Activated CD4-positive, alpha-beta T cell treated with anti-CD3 and anti-CD28 coated beads, Interleukin-2, amount 50 U/mL, for 1 hour (primary cell): ENCODE data around the gene CENPL.
"Not testable (repeated sequence)": the region's sequence is repeated elsewhere in the genome, so short reads cannot be mapped to it uniquely, and the experiment has no call there.

Source experiments
- DNase-seq: peaks from one replicate; pipeline ENCODE4 v3.0.0-alpha.2; 2020

Gene CENPL

DNA sequence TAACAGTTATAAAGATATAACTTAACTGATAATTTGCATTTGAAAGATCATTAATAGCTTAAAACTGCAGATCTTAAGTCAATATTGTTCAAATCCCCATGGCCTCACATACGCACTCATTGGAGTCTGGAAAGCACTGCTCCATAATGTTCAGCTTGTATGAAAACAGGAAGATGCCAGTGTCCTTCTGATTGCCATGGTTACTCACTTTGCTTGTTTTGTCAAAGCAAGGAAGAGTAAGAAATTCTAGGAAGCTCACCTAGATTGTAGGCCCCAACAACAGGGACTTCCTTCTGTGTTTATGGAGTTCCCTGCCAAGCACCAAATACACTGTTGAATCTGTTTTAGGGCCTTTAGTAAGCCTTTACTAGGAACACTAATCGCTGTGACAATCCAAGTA, 32.2 kb upstream of the CENPL start:
- DNase-seq, result no peak

DNA sequence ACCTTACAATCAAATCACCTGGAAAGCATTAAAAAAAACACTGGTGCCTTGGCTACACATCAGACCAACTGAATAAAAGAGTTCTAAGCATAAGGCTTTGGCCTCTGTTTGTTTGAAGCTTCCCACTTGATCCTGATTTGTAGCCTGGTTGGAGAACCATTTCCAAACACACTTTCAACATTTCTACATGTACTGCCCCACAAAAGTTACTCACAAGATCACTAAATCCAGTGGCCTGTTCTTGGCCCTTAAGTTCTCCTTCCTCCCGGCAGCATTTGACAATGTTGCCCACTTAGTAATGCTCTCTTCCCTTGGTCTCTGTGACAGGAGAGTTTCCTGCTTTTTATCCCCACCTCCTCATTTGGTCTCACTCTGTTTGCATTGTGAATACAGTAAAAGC, 31.3 kb upstream of the CENPL start:
- DNase-seq, result no peak

DNA sequence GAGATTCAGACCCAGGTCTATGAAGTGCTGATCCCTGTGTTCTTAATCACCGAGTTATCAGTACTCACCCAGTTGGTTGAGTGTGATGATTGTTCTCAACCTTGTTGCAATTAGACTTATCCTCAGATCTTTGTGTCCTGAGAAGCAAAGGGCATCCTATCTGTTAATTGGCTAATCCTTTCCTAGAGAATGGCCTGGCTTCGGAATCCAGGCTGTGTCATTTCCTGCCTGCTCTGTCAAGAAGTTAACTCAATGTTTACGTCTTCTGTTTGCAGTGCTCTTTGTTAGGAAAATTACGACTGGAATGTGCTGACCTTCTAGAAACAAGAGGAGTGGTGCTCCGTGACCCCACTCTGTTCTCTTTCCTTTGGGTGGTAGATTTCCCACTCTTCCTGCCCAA, 28.4 kb upstream of the CENPL start:
- no peak for DNase-seq

- no peak for DNase-seq
Measured at GRCh38 chr1:173852105-173852504, 27.4 kb upstream of the CENPL start.

DNA sequence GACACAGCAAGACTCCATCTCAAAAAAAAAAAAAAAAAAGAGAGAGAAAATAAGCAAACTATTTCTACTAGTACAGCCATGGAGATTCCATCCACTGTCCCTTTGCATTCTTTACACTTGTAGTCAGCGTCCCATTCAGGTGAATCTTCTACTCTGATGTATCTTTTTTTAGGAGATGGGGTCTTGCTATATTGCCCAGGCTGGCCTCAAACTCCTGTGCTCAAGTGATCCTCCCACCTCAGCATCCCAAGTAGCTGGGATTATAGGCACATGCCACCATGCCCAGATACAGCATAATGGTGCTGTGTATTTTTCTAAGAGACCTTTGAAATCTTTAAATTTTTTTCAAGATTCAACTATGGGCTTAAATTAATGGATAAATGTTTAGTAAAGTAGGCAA, 8.1 kb upstream of the CENPL start:
- no peak for DNase-seq

- no peak for DNase-seq
Measured at GRCh38 chr1:173827611-173828010, 2.9 kb upstream of the CENPL start.

DNA sequence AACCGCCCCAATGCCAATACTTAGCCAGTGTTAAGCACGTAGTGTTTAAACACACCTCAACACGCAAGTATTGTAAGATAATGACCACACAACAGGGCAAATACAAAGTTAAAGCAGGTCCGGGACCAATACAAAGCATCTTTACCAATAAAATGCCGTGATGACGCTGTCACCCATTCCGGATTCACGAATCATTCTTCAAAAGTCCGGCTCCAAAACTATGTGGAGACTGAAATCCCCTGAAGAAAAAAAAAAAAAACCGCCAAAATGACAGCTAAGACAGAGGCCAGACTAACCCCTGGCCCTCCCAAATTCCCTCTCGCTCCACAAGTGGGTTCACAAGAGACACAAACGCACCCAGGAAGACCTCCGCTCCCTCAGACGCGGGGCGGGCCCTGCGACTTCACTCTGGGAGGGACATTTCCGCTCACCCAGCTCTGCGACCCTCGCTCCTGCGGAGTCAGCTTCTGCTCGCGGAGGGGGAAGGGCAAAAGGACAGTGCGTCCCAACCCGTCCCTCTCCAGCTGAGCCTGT, 835 bp downstream of the CENPL start:
- no peak for DNase-seq

DNA sequence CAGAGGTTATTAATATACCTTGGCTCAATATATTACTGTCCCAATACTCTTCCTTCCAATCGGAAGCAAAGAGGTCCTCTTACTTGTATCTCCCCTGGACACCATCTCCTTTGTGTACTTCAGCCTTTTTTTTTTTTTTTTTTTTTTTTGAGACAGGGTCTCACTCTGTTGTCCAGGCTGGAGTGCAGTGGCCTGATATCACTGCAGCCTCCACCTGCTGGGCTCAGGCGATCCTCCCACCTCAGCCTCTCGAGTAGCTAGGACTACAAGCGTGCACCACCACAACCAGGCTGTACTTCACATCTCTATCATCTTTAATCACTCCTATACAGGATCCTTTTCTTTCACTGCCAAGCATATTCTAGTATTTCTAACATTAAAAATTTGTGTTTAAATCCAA, 3.0 kb downstream of the CENPL start:
- no peak for DNase-seq

GRCh38 chr1:173818459-173818858, 6.2 kb downstream of the CENPL start:
- no peak for DNase-seq

DNA sequence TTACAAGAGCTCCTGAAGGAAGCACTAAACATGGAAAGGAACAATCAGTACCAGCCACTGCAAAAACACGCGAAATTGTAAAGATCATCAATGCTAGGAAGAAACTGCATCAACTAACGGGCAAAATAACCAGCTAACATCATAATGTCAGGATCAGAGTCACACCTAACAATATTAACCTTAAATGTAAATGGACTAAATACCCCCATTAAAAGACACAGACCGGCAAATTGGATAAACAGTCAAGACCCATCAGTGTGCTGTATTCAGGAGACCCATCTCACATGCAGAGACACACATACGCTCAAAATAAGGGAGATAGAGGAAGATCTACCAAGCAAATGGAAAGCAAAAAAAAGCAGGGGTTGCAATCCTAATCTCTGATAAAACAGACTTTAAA, 11.0 kb downstream of the CENPL start:
- DNase-seq, result not testable (repeated sequence)

DNA sequence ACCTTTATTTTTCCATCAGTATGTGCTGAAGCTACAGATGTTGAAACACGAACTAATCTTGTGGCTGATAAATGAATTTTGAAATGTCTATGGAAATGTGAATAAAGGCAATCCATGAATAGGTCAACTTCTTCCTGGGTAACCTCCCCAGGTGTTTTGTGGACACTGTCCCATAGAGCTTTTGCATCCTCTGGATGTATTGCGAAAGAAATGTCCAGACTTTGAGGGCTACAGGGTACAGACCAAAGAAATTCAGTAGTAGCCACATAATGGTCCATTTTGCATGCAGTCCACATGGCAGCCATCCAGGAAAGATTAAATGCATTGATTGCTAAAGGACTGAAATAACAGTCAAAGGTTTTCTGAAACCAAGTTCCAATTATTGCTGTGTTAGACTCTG, 21.7 kb downstream of the CENPL start:
- DNase-seq, result no peak

- not testable (repeated sequence) for DNase-seq
Measured at GRCh38 chr1:173799995-173800394, 24.7 kb downstream of the CENPL start.

- no peak for DNase-seq
Measured at GRCh38 chr1:173798078-173798477, 26.6 kb downstream of the CENPL start.

DNA sequence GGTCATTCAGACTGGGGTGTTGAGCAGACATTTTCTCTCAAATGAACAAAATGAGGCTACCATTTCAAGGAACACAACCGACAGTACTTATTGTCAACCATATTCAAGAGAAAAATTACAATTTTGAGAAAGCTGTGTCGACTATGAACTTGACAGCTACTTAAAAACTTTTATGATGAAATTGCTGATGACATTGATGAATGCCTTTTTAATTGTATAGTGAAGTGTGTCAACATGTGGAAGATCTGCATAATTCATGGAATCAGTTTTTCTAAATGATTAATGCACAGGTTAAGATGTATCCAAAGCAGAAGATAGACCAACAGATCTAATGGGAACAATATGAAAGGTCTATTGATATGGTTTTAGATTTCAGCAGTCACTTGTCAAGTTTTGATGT, 34.8 kb downstream of the CENPL start:
- DNase-seq, result no peak

DNA sequence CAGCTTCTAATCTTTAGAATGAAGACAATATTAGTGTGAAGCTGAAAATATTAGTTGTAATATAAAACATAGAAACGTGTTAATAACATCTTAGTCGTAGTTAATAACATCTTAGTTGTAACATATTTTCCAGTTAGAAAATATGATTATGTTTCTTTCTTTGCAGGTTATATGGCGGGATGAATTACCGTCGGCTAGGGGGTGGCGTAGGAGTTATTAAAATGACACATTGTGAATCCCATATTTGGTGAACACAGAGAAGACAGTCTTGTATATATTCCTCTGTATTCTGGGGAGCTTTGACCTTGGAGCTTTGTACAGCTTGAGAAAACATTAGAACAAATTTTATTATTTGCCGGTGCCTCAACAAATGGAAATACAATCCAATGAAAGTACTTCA, 39.7 kb downstream of the CENPL start:
- no peak for DNase-seq

GRCh38 chr1:173779936-173780335, 44.7 kb downstream of the CENPL start:
- no peak for DNase-seq

- no peak for DNase-seq
Measured at GRCh38 chr1:173775578-173776226, 49.0 kb downstream of the CENPL start.

DNA sequence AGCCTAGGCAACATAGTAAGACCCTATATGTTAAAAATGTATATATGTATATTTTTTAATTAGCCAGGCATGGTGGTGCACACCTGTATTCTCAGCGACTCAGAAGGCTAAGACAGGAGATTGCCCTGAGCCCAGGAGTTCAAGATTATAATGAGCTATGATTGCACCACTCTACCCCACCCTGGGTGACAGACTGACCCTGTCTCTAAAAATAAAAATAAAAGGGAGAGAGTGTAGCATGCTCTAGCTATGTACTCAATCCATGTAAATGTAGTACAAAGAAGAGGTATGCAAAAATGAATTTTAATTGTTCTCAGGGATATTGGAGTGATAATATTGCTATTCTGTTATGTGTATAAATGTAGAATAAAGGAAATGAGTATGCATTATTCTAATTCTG, 53.1 kb downstream of the CENPL start:
- no peak for DNase-seq

DNA sequence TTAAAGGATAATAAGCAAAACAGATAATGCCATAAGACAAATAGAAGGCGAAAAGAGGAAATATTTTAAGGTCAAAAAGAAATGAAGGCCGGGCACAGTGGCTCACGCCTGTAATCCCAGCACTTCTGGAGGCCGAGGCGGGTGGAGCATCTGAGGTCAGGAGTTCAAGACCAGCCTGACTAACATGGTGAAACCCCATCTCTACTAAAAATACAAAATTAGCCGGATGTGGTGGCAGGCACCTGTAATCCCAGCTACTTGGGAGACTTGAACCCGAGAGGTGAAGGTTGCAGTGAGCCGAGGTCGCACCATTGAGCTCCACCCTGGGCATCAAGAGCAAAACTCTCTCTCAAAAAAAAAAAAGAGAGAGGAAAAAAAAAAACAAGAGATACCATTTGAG, 54.4 kb downstream of the CENPL start:
- not testable (repeated sequence) for DNase-seq

- no peak for DNase-seq
Measured at GRCh38 chr1:173768827-173769226, 55.9 kb downstream of the CENPL start.

DNA sequence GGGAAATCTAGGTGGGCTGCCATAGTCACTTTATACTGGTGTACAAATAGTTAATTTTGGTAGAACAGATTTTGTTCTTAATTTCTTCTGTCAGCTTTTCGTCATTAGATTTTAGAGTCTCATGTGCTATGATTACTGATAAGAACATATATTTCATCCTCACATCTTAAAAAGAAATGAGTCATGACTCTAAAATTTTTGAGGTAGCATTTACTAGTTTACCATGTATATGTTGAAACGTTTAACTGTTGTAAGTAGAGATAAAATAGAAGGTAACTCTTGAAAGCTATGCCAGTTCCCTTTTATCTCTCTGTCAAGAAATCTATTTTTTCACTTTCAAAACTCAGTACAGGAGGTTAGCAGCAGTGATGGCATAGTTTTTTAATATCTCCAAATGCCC, 56.5 kb downstream of the CENPL start:
- no peak for DNase-seq

DNA sequence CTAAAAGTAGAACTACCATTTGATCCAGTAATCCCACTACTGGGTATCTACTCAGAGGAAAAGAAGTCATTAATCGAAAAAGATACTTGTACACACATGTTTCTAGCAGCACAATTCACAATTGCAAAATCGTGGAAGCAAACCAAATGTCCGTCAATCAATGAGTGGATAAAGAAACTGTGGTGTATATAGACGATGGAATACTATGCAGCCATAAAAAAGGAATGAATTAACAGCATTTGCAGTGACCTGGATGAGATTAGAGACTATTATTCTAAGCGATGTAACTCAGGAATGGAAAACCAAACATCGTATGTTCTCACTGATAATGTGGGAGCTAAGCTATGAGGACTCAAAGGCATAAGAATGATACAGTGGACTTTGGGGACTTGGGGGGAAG, 60.4 kb downstream of the CENPL start:
- DNase-seq, result not testable (repeated sequence)

DNA sequence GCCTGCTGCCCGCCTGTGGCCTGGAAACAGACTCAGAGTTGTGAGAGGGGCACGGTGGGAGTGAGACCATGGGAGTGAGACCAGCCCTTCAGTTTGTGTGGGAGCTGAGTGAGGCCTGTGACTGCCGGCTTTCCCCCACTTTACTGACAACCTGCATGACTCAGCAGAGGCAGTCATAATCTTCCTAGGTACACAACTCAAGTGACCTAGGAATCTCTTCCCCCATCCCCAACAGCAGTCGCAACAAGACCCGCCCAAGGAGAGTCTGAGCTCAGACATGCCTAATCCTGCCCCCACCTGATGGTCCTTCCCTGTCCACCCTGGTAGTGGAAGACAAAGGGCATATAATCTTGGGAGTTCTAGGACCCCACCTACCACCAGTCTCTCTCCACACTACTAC, 65.7 kb downstream of the CENPL start:
- DNase-seq, result no peak

GRCh38 chr1:173758110-173758509, 66.6 kb downstream of the CENPL start:
- no peak for DNase-seq

GRCh38 chr1:173757666-173758065, 67.0 kb downstream of the CENPL start:
- no peak for DNase-seq
